NCI-H2029 treated with DMSO at 0.1 percent for 48 hours (cell line): ENCODE results near the gene POU2F1.

Source experiments
- DNase-seq: peaks from one replicate; lab custom pipeline; 2025; lab: John Stamatoyannopoulos, UW

Gene POU2F1

GRCh38 chr1:167272369-167272957, 51.8 kb downstream of the POU2F1 start:
- no peak for DNase-seq

DNA sequence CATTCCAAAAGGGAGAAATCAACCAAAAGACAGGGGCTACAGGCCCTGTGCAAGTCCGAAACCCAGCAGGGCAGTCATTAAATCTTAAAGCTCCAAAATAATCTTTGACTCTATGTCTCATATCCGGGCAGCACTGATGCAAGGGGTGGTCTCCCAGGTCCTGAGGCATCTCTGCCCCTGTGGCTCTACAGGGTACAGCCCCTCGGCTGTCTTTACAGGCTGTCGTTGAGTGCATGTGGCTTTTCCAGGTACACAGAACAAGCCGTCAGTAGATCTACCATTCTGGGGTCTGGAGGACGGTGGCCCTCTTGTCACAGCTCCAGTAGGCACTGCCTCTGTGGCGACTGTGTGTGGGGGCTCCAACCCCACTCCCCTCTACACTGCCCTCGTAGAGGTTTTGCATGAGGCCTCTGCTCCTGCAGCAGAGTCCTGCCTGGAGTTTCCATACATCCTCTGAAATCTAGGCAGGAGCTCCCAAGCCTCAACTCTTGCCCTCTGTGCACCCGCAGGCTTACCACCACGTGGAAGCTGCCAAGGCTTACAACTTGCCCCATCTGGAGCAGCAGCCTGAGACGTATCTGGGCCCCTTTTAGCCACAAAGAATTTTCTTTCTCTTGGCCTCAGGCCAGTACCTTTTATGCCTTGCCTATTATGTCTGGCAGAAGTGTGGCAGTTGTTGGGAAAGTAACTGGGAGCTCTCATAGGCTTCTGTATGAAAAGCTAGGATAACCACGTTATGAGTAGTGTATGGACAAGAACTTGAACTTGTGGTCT, 52.5 kb downstream of the POU2F1 start:
- DNase-seq: no peak

GRCh38 chr1:167274061-167274460, 53.4 kb downstream of the POU2F1 start:
- DNase-seq: no peak

DNA sequence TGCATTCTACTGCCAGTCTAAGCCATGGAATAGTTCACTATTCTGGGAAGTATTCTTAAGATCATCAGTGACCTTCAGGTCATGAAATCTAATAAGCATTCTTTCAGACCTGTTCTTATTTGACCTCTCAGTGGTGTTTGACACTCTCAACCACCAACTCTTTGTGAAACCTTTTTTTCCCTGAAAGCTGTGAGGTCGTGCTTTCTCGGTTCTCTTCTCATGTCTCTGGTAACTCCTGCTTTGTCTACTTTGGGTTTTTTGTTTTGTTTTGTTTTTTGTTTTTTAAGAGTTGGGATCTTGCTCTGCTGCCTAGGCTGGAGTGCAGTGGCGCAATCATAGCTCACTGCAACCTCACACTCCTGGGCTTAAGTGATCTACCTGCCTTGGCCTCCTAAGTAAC, 56.3 kb downstream of the POU2F1 start:
- no peak for DNase-seq

GRCh38 chr1:167278497-167278896, 57.8 kb downstream of the POU2F1 start:
- no peak for DNase-seq

DNA sequence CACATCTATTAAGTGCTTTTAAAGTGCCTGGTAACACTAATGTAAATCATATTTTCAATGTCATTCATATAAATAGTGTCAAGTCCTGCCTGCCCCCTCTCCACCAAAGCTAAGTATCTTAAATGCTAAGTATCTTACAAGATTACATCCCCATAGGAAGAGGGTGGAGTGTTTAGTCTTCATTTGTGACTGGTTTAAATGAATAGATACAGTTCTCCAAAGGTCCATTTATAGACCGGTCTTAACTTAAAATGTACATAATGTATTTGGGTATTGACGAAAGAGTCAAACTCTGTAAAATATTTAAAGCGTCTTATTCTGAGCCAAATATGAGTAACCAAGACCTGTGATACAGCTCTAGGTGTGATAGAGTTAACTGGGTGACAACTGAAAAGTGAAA, 60.2 kb downstream of the POU2F1 start:
- DNase-seq: no peak

- DNase-seq: no peak
Observed at GRCh38 chr1:167288390-167289074, 67.8 kb downstream of the POU2F1 start.

DNA sequence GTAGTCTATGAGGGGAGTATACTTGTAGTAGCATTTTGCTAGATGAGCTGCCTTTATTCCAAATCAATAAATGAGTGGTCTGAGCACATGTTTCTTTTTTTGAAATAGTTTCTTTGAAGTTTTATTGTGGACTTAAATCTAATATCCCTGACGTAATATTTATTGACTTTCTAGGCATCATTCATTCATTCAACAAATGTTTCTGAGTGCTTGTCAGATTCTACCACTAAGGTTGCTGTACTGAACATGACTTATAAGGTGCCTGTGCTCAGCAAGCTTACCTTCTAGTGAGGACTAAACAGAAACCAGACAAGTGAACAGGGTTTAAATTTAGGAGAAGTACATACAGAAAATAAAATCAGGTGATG, 68.4 kb downstream of the POU2F1 start:
- no peak for DNase-seq

DNA sequence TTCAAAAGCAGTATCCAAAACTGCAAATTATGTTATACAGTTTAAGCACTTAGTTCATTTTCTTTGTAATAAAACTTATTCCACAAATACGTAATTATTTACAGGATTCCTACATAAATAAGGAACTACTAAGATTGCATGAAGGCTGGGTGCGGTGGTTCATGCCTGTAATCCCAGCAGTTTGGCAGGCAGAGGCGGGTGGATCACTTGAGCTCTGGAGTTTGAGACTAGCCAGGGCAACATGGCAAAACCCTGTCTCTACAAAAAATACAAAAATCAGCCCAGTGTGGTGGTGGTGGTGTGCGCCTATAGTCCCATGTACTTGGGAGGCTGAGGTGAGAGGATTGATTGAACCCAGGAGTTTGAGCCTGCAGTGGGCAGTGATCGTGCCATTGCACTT, 69.3 kb downstream of the POU2F1 start:
- no peak for DNase-seq

- no peak for DNase-seq
Observed at GRCh38 chr1:167291539-167292185, 71.0 kb downstream of the POU2F1 start.

DNA sequence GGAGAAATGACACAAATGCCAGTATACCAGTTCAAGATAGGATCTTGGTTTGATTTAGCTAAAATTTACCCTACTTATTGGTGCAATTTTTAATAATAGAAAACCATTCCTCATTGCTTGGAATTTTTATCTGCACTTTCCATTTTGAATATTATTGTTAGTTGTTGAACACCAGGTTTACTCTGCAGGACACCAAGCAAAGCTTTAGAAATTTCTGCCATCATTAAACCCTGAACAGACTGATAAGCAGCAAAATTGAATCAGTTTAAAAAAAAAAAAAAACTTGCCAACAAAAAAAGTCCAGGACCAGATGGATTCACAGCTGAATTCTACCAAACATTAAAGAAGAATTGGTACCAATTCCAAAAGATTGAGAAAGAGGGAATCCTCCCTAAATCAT, 71.5 kb downstream of the POU2F1 start:
- DNase-seq: no peak

DNA sequence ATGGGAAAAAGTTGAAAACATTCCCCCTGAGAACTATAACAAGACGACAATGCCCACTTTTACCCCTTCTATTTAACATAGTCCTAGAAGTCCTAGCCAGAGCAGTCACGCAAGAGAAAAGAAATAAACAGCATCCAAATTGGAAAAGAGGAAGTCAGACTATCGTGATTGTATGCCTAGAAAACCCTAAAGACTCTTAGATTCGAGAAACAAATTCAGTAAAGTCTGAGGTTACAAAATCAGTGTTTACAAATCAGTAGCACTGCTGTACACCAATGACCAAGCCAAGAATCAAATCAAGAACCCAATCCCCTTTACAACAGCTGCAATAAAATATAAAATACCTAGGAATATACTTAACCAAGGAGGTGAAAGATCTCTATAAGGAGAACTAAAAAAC, 72.4 kb downstream of the POU2F1 start:
- no peak for DNase-seq

DNA sequence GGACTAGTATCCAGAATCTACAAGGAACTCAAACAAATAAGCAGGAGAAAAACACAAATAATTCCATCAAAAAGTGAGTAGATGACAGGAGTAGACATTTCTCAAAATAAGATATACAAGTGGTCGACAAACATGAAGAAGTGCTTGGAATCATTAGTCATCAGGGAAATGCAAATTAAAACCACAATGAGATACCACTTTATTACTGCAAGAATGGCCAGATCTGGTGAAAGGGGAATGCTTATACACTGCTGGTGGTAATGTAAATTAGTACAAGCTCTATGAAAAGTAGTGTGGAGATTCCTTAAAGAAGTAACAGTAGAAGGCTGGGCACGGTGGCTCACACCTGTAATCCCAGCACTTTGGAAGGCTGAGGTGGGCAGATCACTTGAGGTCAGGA, 73.8 kb downstream of the POU2F1 start:
- DNase-seq: no peak

DNA sequence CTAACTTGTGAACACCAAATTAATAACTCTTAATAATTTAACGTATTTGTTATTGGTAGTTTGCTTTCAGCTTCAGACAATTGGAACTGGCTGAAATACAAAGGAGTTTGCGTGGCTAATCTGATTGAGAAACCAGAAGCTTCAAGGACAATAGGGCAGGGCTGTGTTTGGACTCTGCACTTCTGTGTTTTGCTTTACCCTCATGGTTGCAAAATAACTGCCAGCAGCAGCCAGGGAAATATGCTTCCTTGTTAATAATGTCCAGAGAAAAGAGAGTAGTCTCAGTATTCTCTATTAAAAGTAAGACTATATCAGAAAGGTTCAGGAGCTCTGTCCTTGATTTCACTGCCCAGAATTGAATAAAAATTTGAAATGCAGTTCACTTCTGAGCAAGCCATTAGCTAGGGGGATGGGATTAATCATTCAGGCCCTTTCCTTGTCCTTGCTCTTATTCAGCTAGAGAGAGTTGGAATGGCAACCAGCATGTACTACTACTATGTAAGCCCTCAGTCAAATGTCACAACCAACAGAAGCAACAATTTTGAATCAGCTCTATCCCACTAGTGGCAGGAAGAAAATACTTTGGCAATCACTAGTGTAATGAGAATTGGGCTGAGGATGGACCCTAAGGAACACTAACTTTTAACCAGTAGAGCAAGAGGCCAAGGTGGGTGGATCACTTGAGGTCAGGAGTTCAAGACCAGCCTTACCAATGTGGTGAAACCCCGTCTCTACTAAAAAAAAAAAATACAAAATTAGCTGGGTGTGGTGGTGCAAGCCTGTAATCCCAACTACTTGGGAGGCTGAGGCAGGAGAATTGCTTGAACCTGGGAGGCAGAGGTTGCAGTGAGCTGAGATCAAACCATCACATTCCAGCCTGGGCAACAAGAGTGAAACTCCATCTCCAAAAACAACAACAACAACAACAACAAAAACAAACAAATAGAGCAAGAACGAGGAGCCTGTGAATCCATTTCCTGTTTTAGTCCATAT, 76.8 kb downstream of the POU2F1 start:
- DNase-seq: no peak

GRCh38 chr1:167298325-167298724, 77.6 kb downstream of the POU2F1 start:
- no peak for DNase-seq

- DNase-seq: no peak
Observed at GRCh38 chr1:167301355-167301754, 80.7 kb downstream of the POU2F1 start.

GRCh38 chr1:167304165-167304564, 83.5 kb downstream of the POU2F1 start:
- no peak for DNase-seq

GRCh38 chr1:167305059-167305705, 84.5 kb downstream of the POU2F1 start:
- DNase-seq: no peak

GRCh38 chr1:167305706-167306277, 85.1 kb downstream of the POU2F1 start:
- DNase-seq: no peak

- DNase-seq: no peak
Observed at GRCh38 chr1:167310732-167311131, 90.0 kb downstream of the POU2F1 start.

DNA sequence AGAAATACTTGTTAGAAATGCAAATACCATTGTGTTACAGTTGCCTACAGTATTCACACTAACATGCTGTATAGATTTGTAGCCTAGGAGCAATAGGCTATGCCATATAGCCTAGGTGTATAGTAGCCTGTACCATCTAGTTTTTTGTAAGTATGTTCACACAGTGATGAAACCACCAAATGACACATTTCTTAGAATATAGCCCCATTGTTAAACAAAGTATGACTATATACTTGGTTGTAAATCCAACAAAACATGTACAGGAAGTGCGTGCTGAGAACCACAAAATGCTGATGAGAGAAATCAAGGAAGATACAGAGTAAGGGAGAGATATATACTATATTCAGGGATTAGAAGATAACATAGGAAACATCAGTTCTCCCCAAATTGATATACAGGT, 92.2 kb downstream of the POU2F1 start:
- DNase-seq: no peak
